Spleen (tissue), 7 donors: ENCODE measurements around the gene INO80D.

Source experiments
- CTCF ChIP-seq, 11 experiments: fragments of 200-600 bp in 7 of 11; fragments of 450-650 bp in 4 of 11; sonication (generic) in 4 of 11; IDR thresholded peaks in 8 of 11; conservative IDR thresholded peaks in 3 of 11; 1 replicate in 7 of 11; 2 replicates in 4 of 11; pipeline versions ENCODE4 v1.4.0 to v1.8.0; 2016 to 2021; ENCODE audit warnings: antibody characterized with exemption in 11 of 11, inconsistent platforms in 4 of 11, mild to moderate bottlenecking in 1 of 11
- POLR2A ChIP-seq, 3 donors: fragments of 450-650 bp; IDR thresholded peaks; one replicate each; pipeline ENCODE4 v1.5.1; 2017; ENCODE audit warnings: antibody characterized with exemption in 3 of 3, mild to moderate bottlenecking in 1 of 3
- POLR2AphosphoS5 ChIP-seq, 3 donors: sonication (generic); formaldehyde crosslinking; IDR thresholded peaks; one replicate each; pipeline ENCODE4 v1.5.1; 2017; ENCODE audit warnings: antibody characterized with exemption in 3 of 3
- donor health status: DM: no; HTN: no; CAD: no; lungs with moderate emphysema.
- donor health status: DM: no; HTN: no; CAD: no.
- donor health status: DM: no; HTN: no; CAD: no.

GRCh38 chr2:206051912-206052311 is 34.1 kb downstream of the INO80D start:
- TF ChIP-seq CTCF (IDR thresholded peaks at IDR 0.05 in 8 of 11, conservative IDR thresholded peaks at IDR 0.05 in 3 of 11), result no peak
- no peak for TF ChIP-seq POLR2A (IDR thresholded peaks at IDR 0.05)
- TF ChIP-seq POLR2AphosphoS5 (IDR thresholded peaks at IDR 0.05), result no peak
